B cell (primary cell): Measurements from ENCODE around the gene PRAF2. TPM values are rescaled to one million over a fixed set of nuclear protein-coding genes. Genes with fewer than 3 reads are reported as not detected.

Experiments
- ATAC-seq: fragments of 200-7000 bp; cut with Tn5 transposase; one replicate; pipeline ENCODE4 v1.10.0; 2021; ENCODE audit warnings: low read depth, mild to moderate bottlenecking, moderate number of reproducible peaks, moderate library complexity
- CTCF ChIA-PET: fragments of 350-600 bp; sonication (Branson Sonifier 250); formaldehyde crosslinking; loops from one replicate; lab custom pipeline; 2021; ENCODE audit warnings: antibody characterized with exemption, inconsistent platforms; lab: Charles Lee
- POLR2A ChIA-PET: fragments of 350-600 bp; sonication (Branson Sonifier 250); formaldehyde crosslinking; loops from one replicate; lab custom pipeline; 2021; ENCODE audit warnings: antibody characterized with exemption; lab: Charles Lee
- DNase-seq: peaks from one replicate; pipeline ENCODE4 v3.0.0; 2013
- H2AFZ ChIP-seq: 2 replicates; pipeline ENCODE4 v1.6.1; 2012; ENCODE audit warnings: mild to moderate bottlenecking, low read depth, low read length; ENCODE audit not compliant: insufficient read depth, poor library complexity, severe bottlenecking
- H3K27ac ChIP-seq, 2 donors: 1 replicate in 1 of 2; 2 replicates in 1 of 2; pipeline ENCODE4 v1.5.1; 2012 to 2013; ENCODE audit warnings: low read length in 2 of 2, mild to moderate bottlenecking in 2 of 2, moderate library complexity in 1 of 2
- H3K27me3 ChIP-seq, 4 experiments: fragments of 200-600 bp in 1 of 4; sonication (generic) in 1 of 4; replicated peaks in 1 of 4; 1 replicate in 2 of 4; 2 replicates in 2 of 4; pipeline versions ENCODE4 v1.6.1 to v1.7.0; 2013 to 2016; ENCODE audit warnings: low read length in 3 of 4, mild to moderate bottlenecking in 2 of 4, mixed read lengths in 1 of 4, moderate library complexity in 1 of 4; ENCODE audit not compliant: insufficient read depth in 4 of 4, control insufficient read depth in 3 of 4; ENCODE audit errors: control extremely low read depth in 1 of 4
- H3K36me3 ChIP-seq, 2 experiments: replicated peaks in 1 of 2; 1 replicate in 1 of 2; 2 replicates in 1 of 2; pipeline versions ENCODE4 v1.6.1 to v1.7.1; 2013; ENCODE audit warnings: low read length in 1 of 2; ENCODE audit not compliant: insufficient read depth in 2 of 2, control insufficient read depth in 1 of 2; ENCODE audit errors: control extremely low read depth in 1 of 2, extremely low read depth in 1 of 2
- H3K4me1 ChIP-seq, 2 donors: fragments of 200-600 bp in 1 of 2; sonication (generic) in 1 of 2; 1 replicate in 1 of 2; 2 replicates in 1 of 2; pipeline versions ENCODE4 v1.5.1 to v1.6.1; 2013 to 2017; ENCODE audit warnings: low read length in 2 of 2; ENCODE audit not compliant: control insufficient read depth in 2 of 2, insufficient read depth in 2 of 2
- H3K4me2 ChIP-seq: replicated peaks from 2 replicates; pipeline ENCODE3; 2012; ENCODE audit warnings: mild to moderate bottlenecking, low read depth, low read length; ENCODE audit not compliant: poor library complexity, severe bottlenecking
- H3K4me3 ChIP-seq, 5 experiments: fragments of 200-600 bp in 1 of 5; sonication (generic) in 1 of 5; 1 replicate in 3 of 5; 2 replicates in 2 of 5; pipeline versions ENCODE4 v1.5.1 to v1.7.0; 2011 to 2016; ENCODE audit warnings: low read length in 4 of 5, mild to moderate bottlenecking in 4 of 5, low read depth in 2 of 5, control low read depth in 1 of 5, moderate library complexity in 1 of 5; ENCODE audit not compliant: insufficient read depth in 1 of 5; ENCODE audit errors: control extremely low read depth in 1 of 5, extremely low read depth in 1 of 5
- H3K79me2 ChIP-seq: fragments of 200-600 bp; sonication (generic); one replicate; pipeline ENCODE4 v1.6.0; 2016; ENCODE audit warnings: low read length; ENCODE audit not compliant: control insufficient read depth, insufficient read depth
- H3K9ac ChIP-seq: fragments of 200-600 bp; sonication (generic); 2 replicates; pipeline ENCODE4 v1.6.1; 2017; ENCODE audit warnings: mild to moderate bottlenecking, low read length, moderate library complexity
- H3K9me3 ChIP-seq, 3 donors: one replicate each; pipeline versions ENCODE4 v1.6.1 to v1.7.1; 2013; ENCODE audit warnings: low read length in 2 of 3; ENCODE audit not compliant: control insufficient read depth in 2 of 3, insufficient read depth in 1 of 3; ENCODE audit errors: control extremely low read depth in 1 of 3
- H4K20me1 ChIP-seq: 2 replicates; pipeline ENCODE4 v1.6.0; 2012; ENCODE audit warnings: mild to moderate bottlenecking, low read length; ENCODE audit not compliant: insufficient read depth, control insufficient read depth, poor library complexity, severe bottlenecking
- H3K27ac Mint-ChIP-seq: one replicate; pipeline ENCODE4 v1.8.0; 2021; ENCODE audit warnings: mixed read lengths
- H3K27me3 Mint-ChIP-seq: one replicate; pipeline ENCODE4 v1.8.0; 2021; ENCODE audit warnings: mixed read lengths
- H3K4me1 Mint-ChIP-seq: one replicate; pipeline ENCODE4 v1.8.0; 2021; ENCODE audit warnings: mixed read lengths
- H3K4me3 Mint-ChIP-seq: one replicate; pipeline ENCODE4 v1.8.0; 2021; ENCODE audit warnings: mixed read lengths
- H3K9me3 Mint-ChIP-seq: one replicate; pipeline ENCODE4 v1.8.0; 2022; ENCODE audit warnings: mixed read lengths; ENCODE audit not compliant: insufficient read depth
- EZH2 ChIP-seq: IDR thresholded peaks from 2 replicates; pipeline ENCODE4 v1.6.1; 2012; ENCODE audit warnings: borderline replicate concordance, low read depth, mild to moderate bottlenecking, moderate library complexity, low read length; ENCODE audit not compliant: insufficient read depth, poor library complexity, severe bottlenecking
- WGBS: methylation state at CpG from one replicate; pipeline ENCODE4 v1.1.5; 2013; ENCODE audit warnings: missing lambda C conversion rate; ENCODE audit not compliant: insufficient coverage; 5-methylcytosine and 5-hydroxymethylcytosine counted together
- intact Hi-C: fragments of 100-400 bp; cut with micrococcal nuclease; formaldehyde crosslinking; loops from one replicate; pipeline ENCODE4 v1.10.0; 2022
- polyA plus RNA-seq: library from polyadenylated mRNA; depleted of rRNA; stranded (reverse); fragments of >200 nt; gene quantifications from 2 replicates; pipeline ENCODE4 v1.2.3, GENCODE V29; 2012
- total RNA-seq, 2 donors: library from RNA; stranded (reverse); fragments of 120-200 nt in 1 of 2; gene quantifications; 1 replicate in 1 of 2; 2 replicates in 1 of 2; pipeline versions ENCODE4 v1.2.3 to v1.2.4, GENCODE V29; 2013 to 2022
- TF ChIP-seq, protein P1 (sequence below): fragments of 200-600 bp; IDR thresholded peaks from one replicate; pipeline ENCODE4 v1.8.0; 2022; ENCODE audit warnings: antibody characterized with exemption, mild to moderate bottlenecking

PRAF2 gene
- total and polyA plus RNA-seq, 2 donors (not counting 1 experiment from before 2014, with no cell fraction given), result 19.0 to 19.4 TPM

DNA sequence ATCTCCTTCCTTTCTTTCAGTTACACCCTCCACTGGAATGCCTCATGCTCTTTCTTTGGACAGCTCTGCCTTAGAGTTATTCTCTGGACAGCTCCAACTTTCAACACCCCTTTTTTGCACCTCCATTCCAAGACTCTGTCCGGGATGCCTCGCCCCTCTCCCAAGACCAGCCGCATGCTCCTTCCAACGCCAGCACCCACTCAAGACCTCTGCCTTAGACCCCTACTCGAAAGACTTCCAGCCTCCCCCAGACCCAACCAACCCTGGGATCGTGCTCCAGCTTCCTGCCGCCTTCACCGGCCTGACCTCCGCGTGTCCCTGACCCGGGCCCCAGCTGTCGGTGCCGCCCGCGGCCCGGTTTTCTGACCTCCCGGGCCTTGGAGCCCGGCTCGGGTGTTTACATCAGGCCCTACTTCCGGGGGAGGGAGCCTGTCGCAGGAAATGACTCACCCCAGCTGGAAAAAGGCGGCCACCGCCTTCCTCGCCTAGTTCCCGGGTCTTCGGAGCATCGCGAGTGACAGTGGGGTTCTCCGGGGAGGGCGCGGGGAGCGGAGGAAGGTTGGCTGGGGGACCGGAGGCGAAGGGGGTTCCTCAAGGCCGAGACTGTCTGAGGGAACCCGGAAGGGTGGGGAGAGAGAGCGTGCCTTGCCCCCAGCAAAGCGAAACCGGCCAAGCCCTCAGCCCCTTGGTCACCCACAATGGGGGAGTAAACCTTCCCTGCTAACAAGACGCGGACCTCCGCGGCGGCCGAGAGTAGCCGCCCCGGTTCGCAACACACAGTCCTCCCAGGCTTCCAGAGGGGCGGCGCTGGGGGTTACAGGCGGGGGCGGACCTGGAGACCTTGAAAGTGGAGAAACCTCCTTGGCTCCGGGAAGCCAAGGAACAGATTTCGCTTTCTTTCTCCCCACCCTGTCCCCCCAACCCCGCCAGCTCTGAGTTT, 6.0 kb upstream of the PRAF2 start, which contains the start of gene WDR45:
Gene WDR45, minus strand, starts transcription at position 399 of the 940 bp plus-strand sequence. CDS start 1,792 bp downstream, outside the sequence.
- H3K9me3 Mint-ChIP-seq, result no peaks in the 10 kb centered on the region
- WGBS, result 2% methylated on average over 29 of the region's 55 CpGs
- Histone ChIP-seq H3K36me3 (no peaks in the 10 kb centered on the region), H3K79me2 (no peaks in the 10 kb centered on the region), H3K4me3 (peak within 1 kb of the TSS; percentile 27 to 73 (median 67)), H3K27ac (peak within 1 kb of the TSS; percentile 94 to 97), H2AFZ (peak within 1 kb of the TSS; percentile 67), H3K9ac (peak within 1 kb of the TSS; percentile 86), H4K20me1 (no peaks in the 10 kb centered on the region), H3K27me3 (no peaks in the 10 kb centered on the region), H3K9me3 (no peaks in the 10 kb centered on the region), H3K4me2 (peak within 1 kb of the TSS; percentile 83), H3K4me1 (peaks cover 6 to 8% of the 10 kb centered on the region in 2 donors)
- CTCF ChIA-PET, result interaction anchor here (0.9 to 1.8 kb wide), 2 partner anchors 27 to 100 kb away, joined by 3 to 4 read pairs; no protein-coding TSS in a partner anchor
- DNase-seq (peak; percentile 78), ATAC-seq (peak; percentile 79)
- TF ChIP-seq, protein P1, sequence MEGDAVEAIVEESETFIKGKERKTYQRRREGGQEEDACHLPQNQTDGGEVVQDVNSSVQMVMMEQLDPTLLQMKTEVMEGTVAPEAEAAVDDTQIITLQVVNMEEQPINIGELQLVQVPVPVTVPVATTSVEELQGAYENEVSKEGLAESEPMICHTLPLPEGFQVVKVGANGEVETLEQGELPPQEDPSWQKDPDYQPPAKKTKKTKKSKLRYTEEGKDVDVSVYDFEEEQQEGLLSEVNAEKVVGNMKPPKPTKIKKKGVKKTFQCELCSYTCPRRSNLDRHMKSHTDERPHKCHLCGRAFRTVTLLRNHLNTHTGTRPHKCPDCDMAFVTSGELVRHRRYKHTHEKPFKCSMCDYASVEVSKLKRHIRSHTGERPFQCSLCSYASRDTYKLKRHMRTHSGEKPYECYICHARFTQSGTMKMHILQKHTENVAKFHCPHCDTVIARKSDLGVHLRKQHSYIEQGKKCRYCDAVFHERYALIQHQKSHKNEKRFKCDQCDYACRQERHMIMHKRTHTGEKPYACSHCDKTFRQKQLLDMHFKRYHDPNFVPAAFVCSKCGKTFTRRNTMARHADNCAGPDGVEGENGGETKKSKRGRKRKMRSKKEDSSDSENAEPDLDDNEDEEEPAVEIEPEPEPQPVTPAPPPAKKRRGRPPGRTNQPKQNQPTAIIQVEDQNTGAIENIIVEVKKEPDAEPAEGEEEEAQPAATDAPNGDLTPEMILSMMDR, result no peak
- TF ChIP-seq EZH2, result no peak
- intact Hi-C loops, result loop anchor here (1.0 to 2.0 kb wide), 2 partner anchors 22 to 77 kb away; partner anchors contain the start of gene GRIPAP1
- peak within 1 kb of the TSS; percentile 95 for H3K4me3 Mint-ChIP-seq
- POLR2A ChIA-PET, result interaction anchor here (0.6 to 1.8 kb wide), 13 partner anchors 15 to 1859 kb away, joined by 3 to 9 read pairs (median 3); partner anchors contain the start of genes GRIPAP1 and OTUD5
- H3K27ac Mint-ChIP-seq, result peak within 1 kb of the TSS; percentile 99
- H3K4me1 Mint-ChIP-seq, result peaks cover 14% of the 10 kb centered on the region
- H3K27me3 Mint-ChIP-seq, result no peaks in the 10 kb centered on the region
